Prostate gland (tissue), 2 donors: ENCODE data around the gene MTX3. TPM values are rescaled to one million over a fixed set of nuclear protein-coding genes. Genes with fewer than 3 reads are reported as not detected.

Source experiments
- DNase-seq: peaks from one replicate; pipeline ENCODE4 v3.0.0-alpha.2; 2019; ENCODE audit warnings: low spot score
- H3K27ac ChIP-seq, 2 donors: fragments of 200-600 bp; sonication (generic); 2 replicates each; pipeline ENCODE4 v1.5.1; 2017 to 2019
- H3K27me3 ChIP-seq: fragments of 200-600 bp; sonication (generic); replicated peaks from 2 replicates; pipeline ENCODE4 v1.5.1; 2019; ENCODE audit not compliant: insufficient read depth
- H3K36me3 ChIP-seq, 2 donors: fragments of 200-600 bp; sonication (generic); 1 replicate in 1 of 2; 2 replicates in 1 of 2; pipeline versions ENCODE4 v1.5.1 to v1.8.1; 2017 to 2019
- H3K4me1 ChIP-seq: fragments of 200-600 bp; sonication (generic); replicated peaks from 2 replicates; pipeline ENCODE4 v1.5.1; 2019
- H3K4me3 ChIP-seq, 2 donors: fragments of 200-600 bp; sonication (generic); 2 replicates each; pipeline ENCODE4 v1.5.1; 2017 to 2019
- H3K9me3 ChIP-seq: fragments of 200-600 bp; sonication (generic); 2 replicates; pipeline ENCODE4 v1.5.1; 2017
- CTCF ChIP-seq, 4 experiments: fragments of 200-600 bp in 2 of 4; fragments of 450-650 bp in 2 of 4; sonication (generic) in 2 of 4; IDR thresholded peaks; 1 replicate in 3 of 4; 2 replicates in 1 of 4; pipeline ENCODE4 v1.5.1; 2016 to 2019; ENCODE audit warnings: antibody characterized with exemption in 4 of 4, mild to moderate bottlenecking in 2 of 4, moderate library complexity in 2 of 4
- POLR2A ChIP-seq: fragments of 450-650 bp; IDR thresholded peaks from one replicate; pipeline ENCODE4 v1.6.1; 2016; ENCODE audit warnings: antibody characterized with exemption, mild to moderate bottlenecking
- POLR2AphosphoS5 ChIP-seq: sonication (generic); formaldehyde crosslinking; IDR thresholded peaks from one replicate; pipeline ENCODE4 v1.6.1; 2017; ENCODE audit warnings: antibody characterized with exemption
- WGBS: methylation state at CpG from one replicate; pipeline ENCODE4 v1.1.5; 2018; 5-methylcytosine and 5-hydroxymethylcytosine counted together
- intact Hi-C: fragments of 100-400 bp; cut with DNase I; formaldehyde crosslinking; loops from one replicate; pipeline ENCODE4 v1.14.2; 2022
- total RNA-seq, 2 donors: library from RNA; depleted of rRNA; stranded (reverse); fragments of >200 nt; gene quantifications; one replicate each; pipeline ENCODE4 v1.1.0, GENCODE V29; 2016

Gene MTX3
- total RNA-seq, 2 donors from 2014 or later, result 16.0 to 16.5 TPM

GRCh38 chr5:79955941-79956670 is 35.0 kb downstream of the MTX3 start:
- WGBS, result 54% methylated on average over 6 of the region's 6 CpGs
- no peak for DNase-seq
- no peak overlapping the region for H3K4me3 ChIP-seq
- TF ChIP-seq POLR2A (no peak), CTCF (IDR thresholded peaks at IDR 0.05) (no peak), POLR2AphosphoS5 (no peak)
- no peak overlapping the region for H3K27ac ChIP-seq
- no peaks in the 10 kb centered on the region for H3K4me1 ChIP-seq
- no peaks in the 10 kb centered on the region for H3K36me3 ChIP-seq
- intact Hi-C loops, result no loop called here
- H3K9me3 ChIP-seq, result no peaks in the 10 kb centered on the region
- H3K27me3 ChIP-seq, result no peaks in the 10 kb centered on the region

GRCh38 chr5:79955356-79955895 is 35.6 kb downstream of the MTX3 start:
- no peak for DNase-seq
- no peaks in the 10 kb centered on the region for H3K4me1 ChIP-seq
- no peak for TF ChIP-seq POLR2A
- no peak for TF ChIP-seq POLR2AphosphoS5
- no peak for TF ChIP-seq CTCF (IDR thresholded peaks at IDR 0.05)
- 81% methylated on average over 5 of the region's 5 CpGs for WGBS
- no peak overlapping the region for H3K27ac ChIP-seq
- no peaks in the 10 kb centered on the region for H3K9me3 ChIP-seq
- H3K36me3 ChIP-seq, result no peaks in the 10 kb centered on the region
- H3K27me3 ChIP-seq, result no peaks in the 10 kb centered on the region
- intact Hi-C loops, result no loop called here
- no peak overlapping the region for H3K4me3 ChIP-seq

- no peak for TF ChIP-seq POLR2A
- TF ChIP-seq CTCF (IDR thresholded peaks at IDR 0.05), result no peak
- TF ChIP-seq POLR2AphosphoS5, result no peak
- WGBS, result 73% methylated on average over 3 of the region's 3 CpGs
- no peak for DNase-seq
- intact Hi-C loops, result no loop called here
- Histone ChIP-seq H3K4me1 (no peaks in the 10 kb centered on the region), H3K9me3 (no peaks in the 10 kb centered on the region), H3K27me3 (no peaks in the 10 kb centered on the region), H3K27ac (no peak overlapping the region), H3K4me3 (no peak overlapping the region), H3K36me3 (no peaks in the 10 kb centered on the region)
Observed at GRCh38 chr5:79954620-79955019, 36.4 kb downstream of the MTX3 start.

GRCh38 chr5:79947567-79947966 is 43.5 kb downstream of the MTX3 start:
- Histone ChIP-seq H3K36me3 (no peaks in the 10 kb centered on the region), H3K9me3 (no peaks in the 10 kb centered on the region), H3K4me1 (no peaks in the 10 kb centered on the region), H3K4me3 (no peak overlapping the region), H3K27ac (no peak overlapping the region), H3K27me3 (no peaks in the 10 kb centered on the region)
- no peak for DNase-seq
- intact Hi-C loops, result no loop called here
- no peak for TF ChIP-seq POLR2AphosphoS5
- no peak for TF ChIP-seq POLR2A
- TF ChIP-seq CTCF (IDR thresholded peaks at IDR 0.05), result no peak
- 47% methylated on average over 3 of the region's 3 CpGs for whole genome bisulfite sequencing

- WGBS, result 60% methylated on average over 3 of the region's 3 CpGs
- no peak for DNase-seq
Observed at GRCh38 chr5:79938468-79938867, 52.6 kb downstream of the MTX3 start.

More at GRCh38 chr5:79938468-79938867, 52.6 kb downstream of the MTX3 start:
- H3K4me3 ChIP-seq, result no peak overlapping the region
- no peaks in the 10 kb centered on the region for H3K27me3 ChIP-seq
- no peaks in the 10 kb centered on the region for H3K9me3 ChIP-seq
- H3K36me3 ChIP-seq, result no peaks in the 10 kb centered on the region
- TF ChIP-seq POLR2AphosphoS5 (no peak), CTCF (IDR thresholded peaks at IDR 0.05) (no peak), POLR2A (no peak)
- no peaks in the 10 kb centered on the region for H3K4me1 ChIP-seq
- intact Hi-C loops, result no loop called here
- no peak overlapping the region for H3K27ac ChIP-seq
